MV-4-11 (cell line): ENCODE data around the gene FZD4.
"Not testable (repeated sequence)": the region's sequence is repeated elsewhere in the genome, so short reads cannot be mapped to it uniquely, and the experiment has no call there.

Experiments
- DNase-seq: peaks from one replicate; lab custom pipeline; 2025; lab: John Stamatoyannopoulos, UW

Gene FZD4

GRCh38 chr11:86955361-86956120 is at the start of gene FZD4:
FZD4 (minus strand) TSS chr11:86955395; CDS start chr11:86955085, 310 bp downstream.
- peak; percentile 33 for DNase-seq

GRCh38 chr11:87004281-87004680 is 49.1 kb upstream of the FZD4 start:
- DNase-seq: not testable (repeated sequence)

GRCh38 chr11:87002918-87003317 is 47.7 kb upstream of the FZD4 start:
- peak; percentile 28 for DNase-seq

- no peak for DNase-seq
Measured at GRCh38 chr11:86999859-87000753, 44.9 kb upstream of the FZD4 start.

GRCh38 chr11:86999388-86999787 is 44.2 kb upstream of the FZD4 start:
- no peak for DNase-seq

GRCh38 chr11:86996953-86997570 is 41.9 kb upstream of the FZD4 start:
- no peak for DNase-seq

GRCh38 chr11:86993031-86993430 is 37.8 kb upstream of the FZD4 start:
- no peak for DNase-seq

- not testable (repeated sequence) for DNase-seq
Measured at GRCh38 chr11:86992340-86992739, 37.1 kb upstream of the FZD4 start.

- no peak for DNase-seq
Measured at GRCh38 chr11:86991341-86991740, 36.1 kb upstream of the FZD4 start.

GRCh38 chr11:86990515-86990914 is 35.3 kb upstream of the FZD4 start:
- no peak for DNase-seq

GRCh38 chr11:86990031-86990430 is 34.8 kb upstream of the FZD4 start:
- DNase-seq: no peak

GRCh38 chr11:86988351-86988881 is 33.2 kb upstream of the FZD4 start:
- DNase-seq: no peak

- no peak for DNase-seq
Measured at GRCh38 chr11:86987679-86988078, 32.5 kb upstream of the FZD4 start.

- DNase-seq: no peak
Measured at GRCh38 chr11:86984701-86985100, 29.5 kb upstream of the FZD4 start.

- DNase-seq: no peak
Measured at GRCh38 chr11:86983021-86983488, 27.9 kb upstream of the FZD4 start.

GRCh38 chr11:86981777-86982540 is 26.8 kb upstream of the FZD4 start:
- DNase-seq: no peak

- DNase-seq: no peak
Measured at GRCh38 chr11:86980086-86980796, 25.0 kb upstream of the FZD4 start.

GRCh38 chr11:86978756-86979608 is 23.8 kb upstream of the FZD4 start:
- DNase-seq: no peak

- DNase-seq: peak; percentile 43
Measured at GRCh38 chr11:86978247-86978646, 23.1 kb upstream of the FZD4 start.
